Measurements from ENCODE around the gene OAF. TPM values are rescaled to one million over a fixed set of nuclear protein-coding genes. Genes with fewer than 3 reads are reported as not detected.

OAF gene
- total RNA-seq, 1 donor from 2014 or later = 345 TPM

DNA sequence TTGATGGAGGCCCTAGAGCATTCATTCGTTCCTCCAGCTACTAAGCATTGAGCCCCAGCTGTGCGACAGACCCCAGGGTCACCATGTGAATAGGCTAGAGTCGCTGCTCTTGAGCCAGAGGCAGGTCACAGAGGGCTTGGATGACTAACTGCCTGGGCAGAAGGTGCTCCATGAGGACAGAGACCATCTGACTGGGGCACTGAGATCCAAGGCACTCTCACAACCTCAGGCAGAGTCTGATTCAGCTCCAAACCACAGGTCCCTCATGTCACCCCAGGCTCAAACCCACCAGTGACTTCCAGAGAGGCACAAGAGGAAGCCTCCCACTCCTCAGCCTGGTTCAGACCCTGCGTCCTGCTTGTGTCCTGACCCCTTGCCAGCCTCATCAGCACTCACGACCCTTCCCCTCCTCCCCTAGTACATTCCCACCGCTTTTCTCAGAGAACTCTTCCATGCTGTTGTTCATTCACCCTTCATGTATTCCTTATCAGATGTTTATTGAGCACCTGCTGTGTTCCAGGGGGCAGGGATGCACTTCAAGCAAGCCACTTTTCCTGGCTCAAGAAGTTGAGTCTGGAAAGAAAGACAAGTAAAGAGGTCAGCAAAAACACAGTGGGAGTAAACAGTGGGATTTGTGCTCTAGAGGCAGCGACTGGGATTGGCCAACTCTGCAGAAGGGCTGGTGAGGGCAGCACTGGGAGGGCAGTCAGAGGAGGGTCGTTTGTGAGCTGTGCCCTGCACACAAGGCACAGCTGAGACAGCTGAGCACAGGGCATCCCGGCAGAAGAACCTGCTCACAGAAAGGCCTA is 9.3 kb downstream of the OAF start:
- ATAC-seq (no peak), DNase-seq (ENCODE audit: low spot score) (no peak)

DNA sequence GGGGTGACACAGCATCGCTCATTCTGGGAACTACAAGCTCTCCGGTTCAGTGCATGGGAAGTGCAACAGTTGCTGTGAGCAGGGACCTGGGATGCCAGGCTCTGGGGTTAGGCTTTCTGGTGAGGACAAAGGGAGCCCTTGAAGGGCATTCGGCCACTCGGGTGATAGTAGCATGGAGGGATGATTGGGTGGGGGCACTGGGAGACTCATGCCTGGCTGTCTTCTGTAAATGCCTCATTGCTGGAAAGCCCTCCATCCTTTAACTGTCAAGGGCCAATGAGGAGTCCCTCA is 9.9 kb downstream of the OAF start:
- DNase-seq (ENCODE audit: low spot score) (no peak), ATAC-seq (no peak)

DNA sequence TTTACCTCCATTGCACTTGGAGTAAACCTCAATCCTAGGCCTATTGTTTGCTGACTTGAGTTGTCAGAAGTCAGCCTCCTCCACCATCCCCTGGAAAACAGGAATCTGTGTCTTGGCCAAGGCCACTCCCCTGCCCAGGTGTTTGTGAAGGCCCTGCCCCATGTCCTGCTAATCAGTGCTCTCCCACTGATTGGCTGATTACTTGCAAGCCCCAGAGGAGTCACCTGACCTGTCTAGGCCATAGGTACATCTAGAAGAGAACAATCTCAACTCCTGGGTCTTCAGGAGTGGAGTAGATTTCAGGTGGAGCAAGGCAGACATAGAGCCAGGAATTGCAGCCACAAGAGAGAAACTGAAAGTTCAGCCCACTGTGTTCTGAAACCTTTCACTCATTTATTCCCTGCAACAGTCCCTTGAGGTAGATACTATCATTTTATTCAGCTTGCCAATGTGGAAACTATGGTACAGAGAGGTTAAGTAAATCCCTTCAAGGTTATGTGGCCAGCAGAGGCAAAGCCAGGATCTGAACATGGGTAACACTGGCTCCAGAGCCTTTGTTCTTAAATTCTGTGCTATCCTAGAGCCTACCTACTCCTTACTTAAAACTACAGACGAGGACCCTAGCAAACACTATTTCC is 10.4 kb downstream of the OAF start:
- no peak for DNase-seq (ENCODE audit: low spot score)

DNA sequence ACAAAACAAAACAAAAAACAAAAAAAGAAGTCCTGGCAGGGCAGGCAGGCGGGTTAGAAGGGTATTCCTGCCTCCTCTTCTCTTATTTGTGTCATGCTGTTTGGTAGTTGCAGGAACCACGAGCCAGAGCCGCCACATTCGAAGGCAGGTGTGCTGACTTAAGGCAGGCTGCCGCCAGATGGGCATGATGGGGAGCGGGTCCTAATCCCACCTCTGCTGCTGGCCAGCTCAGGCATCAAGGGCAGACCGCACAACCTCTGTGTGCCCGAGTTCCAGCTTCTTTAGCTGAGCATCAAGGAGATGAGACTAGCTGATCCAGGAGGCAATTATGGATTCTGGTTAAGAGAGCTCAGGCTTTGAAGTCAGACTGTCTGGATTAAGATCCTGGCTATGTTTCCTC is 12.1 kb downstream of the OAF start:
- no peak for DNase-seq (ENCODE audit: low spot score)
- no peak for ATAC-seq

More for the DNA sequence above, 10.4 kb downstream of the OAF start:
- ATAC-seq = no peak

DNA sequence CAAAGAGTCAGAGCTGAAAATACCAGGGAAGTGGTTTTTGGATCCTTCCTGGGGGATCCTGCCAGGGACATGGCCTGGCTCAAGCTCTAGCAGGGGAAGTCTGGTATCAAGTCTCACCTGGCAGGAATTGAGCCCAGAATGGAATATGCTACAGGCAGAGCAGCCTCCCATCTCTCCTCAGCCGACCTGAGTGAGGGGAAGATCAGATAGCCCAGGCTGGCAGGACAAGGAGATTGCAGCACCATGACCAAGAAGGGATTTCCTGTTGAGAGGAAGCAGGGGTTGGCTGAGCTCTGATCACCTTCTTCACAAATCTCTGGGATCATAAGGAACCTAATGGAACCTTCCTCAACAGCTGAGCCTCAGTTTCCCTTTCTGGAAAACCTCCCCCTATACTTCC is 13.0 kb downstream of the OAF start:
- DNase-seq (ENCODE audit: low spot score) (no peak), ATAC-seq (no peak)

DNA sequence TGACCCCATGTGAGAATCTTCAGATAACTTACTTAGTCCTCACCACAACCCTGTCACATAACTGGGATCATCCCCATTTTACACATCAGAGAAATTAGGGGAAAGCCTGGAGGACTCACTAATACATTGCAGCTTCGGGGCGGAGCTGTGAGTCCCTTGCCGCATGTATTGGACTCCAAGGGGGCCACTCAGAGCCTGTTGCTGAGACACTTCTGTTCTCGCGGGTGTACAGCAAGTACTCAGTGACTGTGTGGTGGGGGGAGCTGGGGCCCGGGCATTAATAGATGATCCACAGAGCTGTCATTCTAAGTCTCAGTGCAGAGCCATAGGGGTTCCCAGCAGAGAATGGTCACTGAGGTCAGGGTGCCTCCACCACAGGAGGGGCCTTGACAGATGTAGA is 13.5 kb downstream of the OAF start:
- ATAC-seq (no peak), DNase-seq (ENCODE audit: low spot score) (no peak)

DNA sequence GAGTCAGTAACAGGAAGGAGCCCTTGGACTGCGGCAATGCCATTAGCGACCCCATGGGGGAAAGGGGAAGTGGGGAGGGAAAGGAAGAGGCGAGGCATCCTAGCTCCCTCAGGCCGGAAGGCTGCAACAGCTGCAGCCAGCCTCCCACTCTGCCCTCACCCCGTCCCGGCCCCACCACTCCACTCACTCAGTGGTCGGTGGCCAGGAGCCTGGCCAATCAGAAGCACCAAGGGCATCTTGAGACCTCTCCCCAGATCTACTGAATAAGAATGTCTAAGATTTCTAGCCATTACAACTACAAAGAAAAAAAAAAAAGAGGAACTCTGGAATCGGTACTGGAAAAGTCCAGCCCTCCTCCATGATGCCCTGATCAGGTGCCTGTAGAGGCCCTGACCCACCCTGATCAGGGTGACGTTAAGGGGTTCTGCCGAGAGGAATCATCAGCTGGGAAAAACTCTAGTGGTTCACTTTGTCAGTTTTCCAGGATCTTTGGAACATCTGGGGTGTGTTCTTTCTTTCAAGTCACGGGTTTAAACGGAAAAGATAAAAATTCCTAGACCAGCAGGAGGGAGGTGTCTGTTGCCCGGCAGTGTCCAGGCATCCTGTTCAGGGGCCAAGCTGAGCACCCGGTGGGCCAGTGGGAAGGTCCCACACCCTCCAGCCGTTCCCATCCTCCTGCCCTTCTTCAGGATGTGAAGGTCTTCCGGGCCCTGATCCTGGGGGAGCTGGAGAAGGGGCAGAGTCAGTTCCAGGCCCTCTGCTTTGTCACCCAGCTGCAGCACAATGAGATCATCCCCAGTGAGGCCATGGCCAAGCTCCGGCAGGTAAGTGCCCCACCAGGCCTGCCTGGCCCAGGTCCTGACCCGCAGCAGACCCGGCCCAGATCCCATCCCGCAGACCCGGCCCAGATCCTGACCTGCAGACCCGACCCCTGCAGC is 14.4 kb downstream of the OAF start:
- ATAC-seq (peak; percentile 9), DNase-seq (ENCODE audit: low spot score) (no peak)

DNA sequence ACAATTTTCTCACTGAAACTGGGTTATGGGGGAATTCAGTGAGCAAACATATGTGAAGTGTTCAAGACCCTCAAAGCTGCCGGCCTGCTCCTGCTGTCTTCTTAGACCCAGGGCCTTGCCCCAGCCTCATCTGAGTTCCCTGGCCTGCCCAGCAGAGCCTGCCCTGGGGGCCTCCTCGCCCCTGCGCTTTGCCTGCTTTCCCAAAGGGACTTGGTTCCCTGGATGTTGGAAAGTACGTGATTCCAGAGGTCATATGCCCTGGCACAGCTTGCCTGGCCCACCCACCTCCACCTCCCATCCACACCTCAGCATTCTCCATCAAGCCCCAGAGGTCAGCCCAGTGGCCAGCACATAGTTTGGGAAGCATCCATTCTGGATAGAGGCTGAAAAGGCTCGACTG is 15.4 kb downstream of the OAF start:
- peak; percentile 1 for ATAC-seq

DNA sequence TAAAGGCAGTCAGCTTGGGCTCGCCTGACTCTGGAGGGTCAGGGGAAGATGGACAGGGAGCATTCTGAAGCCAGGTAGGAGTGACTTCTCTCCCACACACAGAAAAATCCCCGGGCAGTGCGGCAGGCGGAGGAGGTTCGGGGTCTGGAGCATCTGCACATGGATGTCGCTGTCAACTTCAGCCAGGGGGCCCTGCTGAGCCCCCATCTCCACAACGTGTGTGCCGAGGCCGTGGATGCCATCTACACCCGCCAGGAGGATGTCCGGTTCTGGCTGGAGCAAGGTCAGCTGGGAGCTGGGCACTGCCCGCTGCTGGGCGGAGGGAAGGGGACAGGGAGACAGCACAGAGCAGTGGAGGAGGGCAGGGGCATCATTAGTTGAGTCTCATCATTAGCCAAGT is 15.9 kb downstream of the OAF start:
- peak; percentile 2 for ATAC-seq
- DNase-seq (ENCODE audit: low spot score) = no peak

More for the DNA sequence above, 15.4 kb downstream of the OAF start:
- DNase-seq (ENCODE audit: low spot score) = no peak

DNA sequence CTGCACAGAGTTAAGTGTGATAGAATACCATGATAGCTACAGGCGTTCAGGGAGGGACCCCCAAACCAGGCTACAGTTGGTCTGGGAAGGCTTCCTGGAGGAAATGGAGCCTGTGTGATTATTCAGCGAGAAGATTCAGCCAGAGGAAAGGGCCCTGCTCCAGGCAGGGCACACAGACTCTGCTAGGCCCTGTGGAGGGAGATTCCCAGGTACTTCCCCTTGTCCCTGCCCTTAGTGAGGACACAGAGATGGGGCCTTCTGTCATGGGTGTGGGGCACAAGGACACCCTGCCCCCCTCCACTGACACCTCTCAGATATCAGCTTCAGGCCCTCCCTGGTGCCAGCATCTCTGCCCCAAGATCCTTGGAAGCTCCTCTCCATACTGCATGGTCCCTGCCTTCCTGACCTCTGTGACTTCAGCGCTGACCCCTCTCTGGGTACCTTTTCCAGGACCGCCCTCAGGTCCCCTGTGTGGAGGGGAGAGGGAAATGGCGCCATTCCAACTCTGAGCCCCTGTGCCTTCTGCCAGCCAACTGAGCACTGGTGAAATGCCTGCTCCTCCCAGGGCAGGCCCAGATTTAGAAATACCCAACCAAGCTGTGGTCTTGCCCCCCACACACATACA is 16.5 kb downstream of the OAF start:
- DNase-seq (ENCODE audit: low spot score) (peak; percentile 41), ATAC-seq (peak; percentile 5)

DNA sequence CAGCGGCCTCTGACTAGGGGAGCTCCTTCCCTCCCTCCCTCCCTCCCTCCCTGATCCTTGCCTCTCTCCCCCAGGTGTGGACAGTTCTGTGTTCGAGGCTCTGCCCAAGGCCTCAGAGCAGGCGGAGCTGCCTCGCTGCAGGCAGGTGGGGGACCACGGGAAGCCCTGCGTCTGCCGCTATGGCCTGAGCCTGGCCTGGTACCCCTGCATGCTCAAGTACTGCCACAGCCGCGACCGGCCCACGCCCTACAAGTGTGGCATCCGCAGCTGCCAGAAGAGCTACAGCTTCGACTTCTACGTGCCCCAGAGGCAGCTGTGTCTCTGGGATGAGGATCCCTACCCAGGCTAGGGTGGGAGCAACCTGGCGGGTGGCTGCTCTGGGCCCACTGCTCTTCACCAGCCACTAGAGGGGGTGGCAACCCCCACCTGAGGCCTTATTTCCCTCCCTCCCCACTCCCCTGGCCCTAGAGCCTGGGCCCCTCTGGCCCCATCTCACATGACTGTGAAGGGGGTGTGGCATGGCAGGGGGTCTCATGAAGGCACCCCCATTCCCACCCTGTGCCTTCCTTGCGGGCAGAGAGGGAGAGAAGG is 18.1 kb downstream of the OAF start:
- ATAC-seq = peak; percentile 2

DNA sequence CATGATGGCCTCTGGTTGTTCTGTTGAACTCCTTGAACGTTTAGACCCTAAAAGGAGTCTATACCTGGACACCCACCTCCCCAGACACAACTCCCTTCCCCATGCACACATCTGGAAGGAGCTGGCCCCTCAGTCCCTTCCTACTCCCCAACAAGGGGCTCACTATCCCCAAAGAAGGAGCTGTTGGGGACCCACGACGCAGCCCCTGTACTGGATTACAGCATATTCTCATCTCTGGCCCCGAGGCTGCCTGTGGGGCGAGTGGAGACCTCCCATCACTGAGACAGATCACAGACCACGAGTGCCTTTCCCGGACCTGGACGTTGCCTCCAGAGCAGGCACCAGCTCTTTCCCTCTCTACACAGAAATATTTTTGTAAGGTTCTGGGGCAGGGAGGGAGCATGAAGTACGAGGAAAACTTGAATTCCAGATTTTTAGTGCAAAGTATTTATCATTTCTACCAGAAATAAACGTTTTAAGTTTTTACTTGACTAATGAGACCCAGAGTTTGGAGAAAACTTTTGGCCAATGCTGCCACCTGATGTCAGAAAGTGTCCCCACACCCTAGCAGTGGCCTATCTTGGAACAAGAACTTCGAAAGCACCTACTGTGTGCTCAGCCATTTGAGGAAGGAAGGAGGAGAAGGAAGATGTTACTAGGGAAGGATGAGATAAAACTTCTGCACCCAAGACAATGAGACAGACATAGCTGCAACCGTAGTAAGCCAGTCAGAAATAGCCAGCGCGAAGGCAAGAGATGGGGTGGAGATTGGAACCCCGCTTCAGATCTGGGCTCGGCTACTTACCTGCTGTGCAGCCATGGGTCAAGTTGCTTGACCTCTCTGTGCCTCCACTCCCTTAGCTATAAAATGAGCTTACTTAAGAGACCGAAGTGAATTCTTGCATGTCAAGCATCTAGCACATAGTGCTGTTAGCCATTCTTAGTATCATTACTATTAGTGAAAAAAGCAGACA is 18.9 kb downstream of the OAF start:
- no peak for ATAC-seq
- no peak for DNase-seq (ENCODE audit: low spot score)

More for the DNA sequence above, 18.1 kb downstream of the OAF start:
- no peak for DNase-seq (ENCODE audit: low spot score)

DNA sequence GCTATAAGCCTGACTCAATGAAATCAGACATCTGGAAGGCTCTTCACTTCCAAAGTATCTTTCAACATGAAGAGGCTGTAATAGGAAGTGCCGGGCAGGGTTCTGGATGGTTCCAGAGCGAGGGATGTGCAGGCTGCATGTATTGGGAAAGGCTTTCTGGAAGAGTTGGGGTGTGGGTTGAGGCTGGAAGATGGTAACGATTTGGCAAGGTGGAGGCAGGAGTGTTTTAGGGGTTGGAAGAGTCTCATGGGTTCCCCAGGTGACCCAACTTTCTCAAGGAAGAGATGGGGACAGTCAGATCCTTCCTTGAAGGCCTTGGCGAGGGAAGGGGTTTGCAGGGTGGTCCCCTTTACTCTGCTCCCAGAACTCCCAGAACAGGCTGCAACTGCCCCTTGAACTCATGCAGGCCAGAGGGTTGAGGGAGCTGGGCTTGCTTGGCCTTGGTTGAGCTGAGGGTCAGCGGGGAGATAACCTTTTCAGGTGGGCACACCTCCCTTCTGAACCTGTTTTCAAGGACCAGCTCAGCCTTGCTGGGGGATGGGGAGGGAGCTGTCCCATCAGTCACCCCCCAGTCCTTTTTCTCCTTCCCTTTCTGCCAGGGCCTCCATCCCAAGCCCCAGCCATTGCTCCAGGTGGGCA is 19.7 kb downstream of the OAF start:
- ATAC-seq = no peak
- DNase-seq (ENCODE audit: low spot score) = no peak

DNA sequence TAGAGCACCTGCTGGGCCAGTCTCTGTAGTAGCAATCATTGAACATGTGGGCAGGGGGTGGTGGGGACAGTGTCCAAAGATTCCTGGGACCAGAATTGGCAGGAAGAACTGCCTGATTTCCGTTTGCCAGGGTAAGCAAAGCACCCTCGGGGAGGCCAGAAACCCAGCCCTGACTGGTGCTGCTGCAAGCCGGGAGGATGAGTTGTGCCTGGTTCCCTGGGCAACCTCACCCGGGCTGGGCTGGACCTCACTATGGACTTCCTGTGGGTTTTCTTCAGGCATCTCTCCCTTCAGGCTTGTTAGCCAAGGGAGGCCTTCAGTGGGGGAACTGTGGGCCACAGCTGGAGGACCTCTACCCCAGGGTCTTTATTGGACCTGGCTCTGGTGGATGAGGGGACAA is 21.1 kb downstream of the OAF start:
- DNase-seq (ENCODE audit: low spot score) (no peak), ATAC-seq (peak; percentile 49)

DNA sequence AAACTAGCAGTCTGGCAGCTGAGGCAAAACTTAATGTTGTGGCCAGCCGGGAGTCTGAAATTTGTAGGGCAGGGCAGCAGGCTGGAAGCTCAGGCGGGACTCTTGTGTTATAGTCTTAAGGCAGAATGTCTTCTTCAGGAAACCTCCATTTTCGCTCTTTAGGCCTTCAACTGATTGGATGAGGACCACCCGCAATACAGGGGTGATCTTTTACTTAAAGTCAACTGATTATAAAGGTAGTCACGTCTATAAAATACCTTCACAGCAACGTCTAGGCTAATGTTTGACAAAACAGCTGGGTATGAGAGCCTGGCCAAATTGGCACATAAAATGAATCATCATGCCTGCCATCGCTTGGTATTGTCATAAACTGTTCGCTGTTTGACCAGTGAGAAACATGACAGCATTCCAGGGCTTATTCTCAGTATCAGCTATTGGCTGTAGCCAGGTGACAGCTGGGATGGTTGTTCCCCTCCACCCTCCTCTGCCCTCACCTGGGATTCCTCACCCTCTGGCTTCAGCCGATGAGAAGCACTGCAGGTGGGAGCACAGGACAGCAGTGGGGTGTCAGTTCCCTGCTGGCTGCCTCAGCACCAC is 22.5 kb downstream of the OAF start:
- DNase-seq (ENCODE audit: low spot score) (no peak), ATAC-seq (peak; percentile 26)

DNA sequence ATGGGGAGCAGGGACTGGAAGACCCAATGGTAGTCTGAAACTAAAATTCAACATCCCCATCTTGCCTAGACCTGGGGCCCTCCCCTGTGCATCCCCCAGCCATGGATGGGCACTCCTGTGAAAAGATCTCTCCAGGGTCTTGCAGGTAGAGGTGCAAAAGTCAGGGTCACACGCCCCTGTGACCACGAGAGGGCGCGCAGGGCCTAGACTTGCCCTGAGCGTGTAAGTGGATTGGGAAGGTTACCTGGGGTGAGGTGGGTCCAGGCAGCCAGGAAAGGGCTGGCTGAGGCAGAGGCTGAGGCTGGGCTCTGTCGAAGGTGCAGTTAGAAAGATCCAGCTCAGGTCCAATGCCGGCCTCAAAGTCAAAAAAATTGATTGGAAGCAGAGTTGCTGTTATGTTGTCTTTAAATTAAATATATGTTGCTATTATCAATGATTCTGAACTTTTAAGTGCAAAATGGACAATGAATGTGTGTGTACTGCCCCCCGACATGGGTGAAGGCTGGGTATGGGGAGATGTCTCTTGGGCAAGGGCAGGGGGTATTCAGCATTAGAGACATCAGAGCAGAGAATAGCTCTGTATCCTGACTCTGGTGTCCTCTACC is 24.3 kb downstream of the OAF start:
- ATAC-seq (peak; percentile 76), DNase-seq (ENCODE audit: low spot score) (peak; percentile 68)

DNA sequence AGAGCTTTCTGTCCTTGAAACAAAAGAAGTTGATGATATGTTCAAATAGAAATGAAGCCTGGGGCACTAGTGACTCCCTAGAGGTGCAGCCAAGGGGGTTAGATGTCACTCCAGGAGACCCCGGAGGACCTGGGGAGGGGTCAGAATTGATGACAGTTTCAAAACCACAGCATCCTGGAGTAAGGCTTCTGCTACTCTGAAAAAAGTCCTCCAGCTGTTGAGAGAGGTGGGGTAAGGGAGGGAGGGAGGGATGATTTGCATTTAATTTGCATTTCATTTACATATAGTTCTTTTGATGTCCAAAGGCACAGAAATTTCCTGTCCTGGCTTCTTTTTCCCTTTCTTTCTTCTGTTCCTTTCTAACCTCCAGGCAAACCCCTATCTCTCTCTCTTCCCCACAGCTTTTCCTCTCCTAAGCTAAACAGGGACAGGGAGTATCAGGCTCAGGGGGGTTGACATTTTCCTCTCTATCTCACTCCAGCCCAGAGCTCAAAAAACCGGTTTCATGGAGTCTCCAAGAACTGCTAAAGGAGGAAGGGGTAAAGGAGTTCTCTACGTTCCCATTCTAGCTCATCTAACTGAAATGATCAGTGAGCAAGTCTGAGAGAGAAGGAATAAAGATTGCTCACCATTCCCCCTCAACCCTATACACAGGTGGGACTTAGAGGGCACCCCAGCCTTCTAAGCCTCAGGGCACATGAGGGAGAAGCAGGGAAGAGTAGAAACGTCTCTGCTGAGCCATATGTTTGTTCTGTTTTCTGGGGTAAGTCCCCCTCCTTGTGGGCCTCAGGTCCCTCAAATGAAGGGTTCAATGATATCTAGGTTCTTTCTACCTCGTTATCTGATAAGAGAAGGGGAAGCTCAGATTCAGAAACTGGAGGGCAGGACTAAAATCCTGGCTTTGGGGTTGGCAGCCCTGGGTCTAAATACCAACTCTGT is 25.6 kb downstream of the OAF start:
- DNase-seq (ENCODE audit: low spot score) = no peak
- ATAC-seq = no peak

All from left lobe of liver (tissue), 2 donors.